Esophagus muscularis mucosa (tissue), 4 donors: ENCODE results near the gene ZRANB1. TPM values are rescaled to one million over a fixed set of nuclear protein-coding genes. Genes with fewer than 3 reads are reported as not detected.

ENCODE experiments used
- DNase-seq: peaks from one replicate; pipeline ENCODE4 v3.0.0-alpha.2; 2017; ENCODE audit errors: extremely low spot score
- H3K27ac ChIP-seq, 4 donors: fragments of 200-600 bp; sonication (generic); replicated peaks in 1 of 4; 1 replicate in 3 of 4; 2 replicates in 1 of 4; pipeline ENCODE4 v1.5.1; 2016 to 2019; ENCODE audit warnings: mild to moderate bottlenecking in 1 of 4
- H3K27me3 ChIP-seq, 4 donors: fragments of 200-600 bp; sonication (generic); one replicate each; pipeline versions ENCODE4 v1.5.1 to v1.6.0; 2016 to 2019
- H3K36me3 ChIP-seq, 4 donors: fragments of 200-600 bp; sonication (generic); one replicate each; pipeline ENCODE4 v1.5.1; 2016 to 2019
- H3K4me1 ChIP-seq, 4 donors: fragments of 200-600 bp; sonication (generic); one replicate each; pipeline ENCODE4 v1.5.1; 2016 to 2019
- H3K4me3 ChIP-seq, 4 donors: fragments of 200-600 bp; sonication (generic); 1 replicate in 2 of 4; 2 replicates in 2 of 4; pipeline ENCODE4 v1.5.1; 2016 to 2019; ENCODE audit warnings: mild to moderate bottlenecking in 4 of 4, moderate library complexity in 1 of 4
- H3K9me3 ChIP-seq, 4 donors: fragments of 200-600 bp; sonication (generic); 1 replicate in 3 of 4; 2 replicates in 1 of 4; pipeline ENCODE4 v1.5.1; 2016 to 2019
- EP300 ChIP-seq: sonication (generic); formaldehyde crosslinking; IDR thresholded peaks from one replicate; pipeline ENCODE4 v1.6.1; 2017; ENCODE audit warnings: antibody characterized with exemption
- POLR2A ChIP-seq: fragments of 450-650 bp; IDR thresholded peaks from one replicate; pipeline ENCODE4 v1.6.1; 2017; ENCODE audit warnings: antibody characterized with exemption, moderate library complexity, mild to moderate bottlenecking, low read depth
- POLR2AphosphoS5 ChIP-seq, 2 donors: sonication (generic); formaldehyde crosslinking; IDR thresholded peaks; one replicate each; pipeline ENCODE4 v1.6.1; 2017; ENCODE audit warnings: antibody characterized with exemption in 2 of 2
- WGBS: methylation state at CpG from one replicate; pipeline ENCODE4 v1.1.5; 2018; 5-methylcytosine and 5-hydroxymethylcytosine counted together
- intact Hi-C: fragments of 100-400 bp; cut with DNase I; formaldehyde crosslinking; loops from one replicate; pipeline ENCODE4 v1.15.1; 2023
- total RNA-seq, 4 donors: library from RNA; depleted of rRNA; stranded (reverse); fragments of >200 nt; gene quantifications; one replicate each; pipeline versions ENCODE4 v1.1.0 to v1.2.1, GENCODE V29; 2016
- TF ChIP-seq, protein P1 (sequence below), 3 experiments: fragments of 200-600 bp in 2 of 3; fragments of 450-650 bp in 1 of 3; sonication (generic) in 2 of 3; IDR thresholded peaks; one replicate each; pipeline ENCODE4 v1.5.1; 2017 to 2019; ENCODE audit warnings: antibody characterized with exemption in 3 of 3, mild to moderate bottlenecking in 2 of 3, moderate library complexity in 1 of 3

Gene ZRANB1
- total RNA-seq, 4 donors from 2014 or later, result 30.7 to 42.9 (median 34.8) TPM

DNA sequence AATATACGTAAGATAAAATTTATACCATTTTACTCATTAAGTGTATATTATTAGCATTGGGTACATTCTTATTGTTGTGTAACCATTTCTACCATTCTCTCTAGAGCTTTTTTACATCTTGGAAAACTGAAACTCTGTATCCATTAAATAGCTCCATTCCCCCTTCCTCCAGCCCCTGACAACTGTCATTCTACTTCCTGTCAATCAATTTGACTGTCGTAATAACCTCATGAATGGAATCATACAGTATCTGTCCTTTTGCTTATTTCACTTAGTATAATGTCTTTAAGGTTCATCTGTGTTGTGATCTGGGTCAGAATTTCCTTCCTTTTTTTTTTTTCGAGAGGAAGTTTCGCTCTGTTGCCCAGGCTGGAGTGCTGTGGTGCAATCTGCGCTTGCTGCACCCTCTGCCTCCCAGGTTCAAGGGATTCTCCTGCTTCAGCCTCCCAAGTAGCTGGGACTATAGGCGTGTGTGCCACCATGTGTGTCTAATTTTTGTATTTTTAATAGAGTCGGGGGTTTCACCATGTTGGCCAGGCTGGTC is 15.6 kb downstream of the ZRANB1 start:
- H3K4me1 ChIP-seq, result peaks cover 18 to 68% (median 42%) of the 10 kb centered on the region in 4 donors
- WGBS, result 68% methylated on average over 7 of the region's 7 CpGs
- DNase-seq, result no peak
- no peak overlapping the region for H3K27ac ChIP-seq
- no peaks in the 10 kb centered on the region for H3K27me3 ChIP-seq
- H3K9me3 ChIP-seq, result no peaks in the 10 kb centered on the region
- TF ChIP-seq POLR2A (no peak), POLR2AphosphoS5 (IDR thresholded peaks at IDR 0.05) (no peak), EP300 (no peak)
- TF ChIP-seq, protein P1, sequence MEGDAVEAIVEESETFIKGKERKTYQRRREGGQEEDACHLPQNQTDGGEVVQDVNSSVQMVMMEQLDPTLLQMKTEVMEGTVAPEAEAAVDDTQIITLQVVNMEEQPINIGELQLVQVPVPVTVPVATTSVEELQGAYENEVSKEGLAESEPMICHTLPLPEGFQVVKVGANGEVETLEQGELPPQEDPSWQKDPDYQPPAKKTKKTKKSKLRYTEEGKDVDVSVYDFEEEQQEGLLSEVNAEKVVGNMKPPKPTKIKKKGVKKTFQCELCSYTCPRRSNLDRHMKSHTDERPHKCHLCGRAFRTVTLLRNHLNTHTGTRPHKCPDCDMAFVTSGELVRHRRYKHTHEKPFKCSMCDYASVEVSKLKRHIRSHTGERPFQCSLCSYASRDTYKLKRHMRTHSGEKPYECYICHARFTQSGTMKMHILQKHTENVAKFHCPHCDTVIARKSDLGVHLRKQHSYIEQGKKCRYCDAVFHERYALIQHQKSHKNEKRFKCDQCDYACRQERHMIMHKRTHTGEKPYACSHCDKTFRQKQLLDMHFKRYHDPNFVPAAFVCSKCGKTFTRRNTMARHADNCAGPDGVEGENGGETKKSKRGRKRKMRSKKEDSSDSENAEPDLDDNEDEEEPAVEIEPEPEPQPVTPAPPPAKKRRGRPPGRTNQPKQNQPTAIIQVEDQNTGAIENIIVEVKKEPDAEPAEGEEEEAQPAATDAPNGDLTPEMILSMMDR (IDR thresholded peaks at IDR 0.05), result no peak
- intact Hi-C loops, result no loop called here
- no peak overlapping the region for H3K4me3 ChIP-seq
- no peaks in the 10 kb centered on the region for H3K36me3 ChIP-seq

DNA sequence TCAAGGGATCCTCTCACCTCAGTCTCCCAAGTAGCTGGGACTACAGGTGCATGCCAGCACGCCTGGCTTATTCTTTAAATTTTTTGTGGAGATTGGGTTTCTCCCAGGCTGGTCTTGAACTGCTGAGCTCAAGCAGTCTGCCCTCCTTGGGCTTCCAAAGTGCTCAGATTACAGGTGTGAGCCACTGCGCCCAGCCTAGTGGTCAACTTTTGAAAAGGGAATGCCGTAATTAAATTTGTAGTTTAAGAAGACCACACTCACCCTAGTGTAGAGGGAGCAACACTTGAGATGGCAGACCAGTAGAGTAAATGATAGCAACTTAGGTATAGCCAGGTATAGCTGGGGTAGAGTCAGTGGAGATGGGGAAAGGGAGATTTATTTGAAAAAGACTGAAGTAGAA is 17.6 kb downstream of the ZRANB1 start:
- Histone ChIP-seq H3K27me3 (no peaks in the 10 kb centered on the region), H3K9me3 (no peaks in the 10 kb centered on the region), H3K36me3 (no peaks in the 10 kb centered on the region), H3K4me1 (peaks cover 18 to 60% (median 35%) of the 10 kb centered on the region in 4 donors), H3K27ac (no peak overlapping the region), H3K4me3 (no peak overlapping the region)
- TF ChIP-seq, protein P1 (IDR thresholded peaks at IDR 0.05), result no peak
- TF ChIP-seq POLR2AphosphoS5 (IDR thresholded peaks at IDR 0.05) (no peak), EP300 (no peak), POLR2A (no peak)
- intact Hi-C loops, result no loop called here
- no peak for DNase-seq
- WGBS, result 98% methylated on average over 3 of the region's 3 CpGs

DNA sequence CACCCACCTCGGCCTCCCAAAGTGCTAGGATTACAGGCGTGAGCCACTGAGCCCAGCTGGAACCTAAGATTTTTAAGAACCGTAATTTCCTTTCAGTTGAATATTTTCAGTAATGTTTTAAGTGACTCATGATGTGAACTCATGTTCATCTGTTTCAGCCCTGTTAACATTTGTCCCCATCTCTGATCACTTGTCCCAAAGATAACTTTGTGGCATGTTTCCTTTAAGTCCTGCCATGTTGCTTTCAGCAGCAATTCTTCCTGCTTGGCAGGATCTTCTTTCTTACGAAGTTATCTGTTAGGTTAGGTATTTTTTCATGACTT is 19.3 kb downstream of the ZRANB1 start:
- DNase-seq, result no peak
- no peaks in the 10 kb centered on the region for H3K36me3 ChIP-seq
- peaks cover 5 to 59% (median 31%) of the 10 kb centered on the region in 4 donors for H3K4me1 ChIP-seq
- intact Hi-C loops, result no loop called here
- 74% methylated on average over 4 of the region's 4 CpGs for WGBS
- H3K27me3 ChIP-seq, result no peaks in the 10 kb centered on the region
- TF ChIP-seq, protein P1 (IDR thresholded peaks at IDR 0.05), result no peak
- TF ChIP-seq EP300 (no peak), POLR2AphosphoS5 (IDR thresholded peaks at IDR 0.05) (no peak), POLR2A (no peak)
- no peak overlapping the region for H3K27ac ChIP-seq
- H3K9me3 ChIP-seq, result no peaks in the 10 kb centered on the region
- H3K4me3 ChIP-seq, result no peak overlapping the region

DNA sequence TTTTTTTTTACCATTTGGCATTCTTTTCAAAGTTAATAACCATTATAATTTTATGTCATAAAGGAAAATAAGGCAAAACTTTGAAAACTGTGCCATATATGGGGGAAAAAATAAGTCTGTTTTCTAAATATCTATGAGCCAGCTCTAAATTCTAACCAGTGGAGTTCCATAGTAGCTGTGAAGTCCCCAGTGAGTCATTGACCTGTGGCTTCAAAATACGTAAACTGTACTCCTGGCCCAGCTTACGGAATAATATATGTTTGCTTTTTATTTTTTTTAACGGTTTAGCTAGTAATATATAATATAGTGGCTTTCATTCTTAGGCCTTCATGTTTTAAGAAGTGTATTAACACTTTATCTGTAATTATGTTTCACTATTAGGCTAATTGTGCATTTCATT is 20.5 kb downstream of the ZRANB1 start:
- Histone ChIP-seq H3K9me3 (no peaks in the 10 kb centered on the region), H3K36me3 (peaks cover 0 to 9% (median 4%) of the 10 kb centered on the region in 4 donors), H3K27ac (no peak overlapping the region), H3K4me1 (peaks cover 0 to 53% (median 23%) of the 10 kb centered on the region in 4 donors), H3K4me3 (no peak overlapping the region), H3K27me3 (no peaks in the 10 kb centered on the region)
- no peak for TF ChIP-seq POLR2A
- TF ChIP-seq EP300, result no peak
- TF ChIP-seq, protein P1 (IDR thresholded peaks at IDR 0.05), result no peak
- no peak for TF ChIP-seq POLR2AphosphoS5 (IDR thresholded peaks at IDR 0.05)
- 97% methylated on average over 3 of the region's 3 CpGs for WGBS
- DNase-seq, result no peak
- intact Hi-C loops, result no loop called here
